H9 (cell line): ENCODE data around the gene NDUFAB1. TPM values are rescaled to one million over a fixed set of nuclear protein-coding genes. Genes with fewer than 3 reads are reported as not detected.

Source experiments
- DNase-seq: peaks from one replicate; pipeline ENCODE4 v3.0.0-alpha.2; 2017
- H2AFZ ChIP-seq: one replicate; pipeline ENCODE4 v1.6.1; 2013; ENCODE audit warnings: mild to moderate bottlenecking, low read length, control low read depth, moderate library complexity
- H2AK5ac ChIP-seq: 2 replicates; pipeline ENCODE4 v1.6.1; 2013; ENCODE audit warnings: low read length, control low read depth, mixed read lengths; ENCODE audit not compliant: insufficient read length
- H2BK120ac ChIP-seq: one replicate; pipeline ENCODE4 v1.6.1; 2013; ENCODE audit warnings: low read depth, mild to moderate bottlenecking, low read length, control low read depth, inconsistent platforms; ENCODE audit not compliant: poor library complexity, severe bottlenecking
- H2BK12ac ChIP-seq: 2 replicates; pipeline ENCODE4 v1.6.1; 2013; ENCODE audit warnings: low read length, control low read depth, mixed read lengths, low read depth; ENCODE audit not compliant: insufficient read length
- H2BK15ac ChIP-seq: 2 replicates; pipeline ENCODE4 v1.6.1; 2013; ENCODE audit warnings: low read depth, low read length, control low read depth
- H2BK20ac ChIP-seq: one replicate; pipeline ENCODE4 v1.6.1; 2013; ENCODE audit warnings: low read depth, mild to moderate bottlenecking, low read length, control low read depth, inconsistent platforms; ENCODE audit not compliant: poor library complexity, severe bottlenecking
- H2BK5ac ChIP-seq: 2 replicates; pipeline ENCODE4 v1.6.1; 2013; ENCODE audit warnings: low read length, control low read depth, mixed read lengths; ENCODE audit not compliant: insufficient read length
- H3K14ac ChIP-seq: 2 replicates; pipeline ENCODE4 v1.6.1; 2013; ENCODE audit warnings: low read length, control low read depth; ENCODE audit not compliant: insufficient read depth
- H3K18ac ChIP-seq: 2 replicates; pipeline ENCODE4 v1.6.1; 2013; ENCODE audit warnings: low read depth, mild to moderate bottlenecking, mixed read lengths, low read length, control low read depth; ENCODE audit not compliant: insufficient read length
- H3K23ac ChIP-seq: 2 replicates; pipeline ENCODE4 v1.6.1; 2013; ENCODE audit warnings: low read length, control low read depth, mixed read lengths, low read depth; ENCODE audit not compliant: insufficient read length
- H3K23me2 ChIP-seq: 2 replicates; pipeline ENCODE4 v1.6.1; 2013; ENCODE audit warnings: low read depth, mild to moderate bottlenecking, mixed read lengths, low read length, control low read depth; ENCODE audit not compliant: insufficient read length, poor library complexity, severe bottlenecking
- H3K27ac ChIP-seq: 2 replicates; pipeline ENCODE4 v1.5.1; 2013; ENCODE audit warnings: low read length, control low read depth, mixed read lengths, low read depth; ENCODE audit not compliant: insufficient read length
- H3K27me3 ChIP-seq: 2 replicates; pipeline ENCODE4 v1.6.1; 2013; ENCODE audit warnings: low read length, control low read depth, inconsistent platforms; ENCODE audit not compliant: insufficient read depth
- H3K4ac ChIP-seq: 2 replicates; pipeline ENCODE4 v1.6.1; 2013; ENCODE audit warnings: low read depth, mild to moderate bottlenecking, control low read depth, inconsistent platforms, low read length, moderate library complexity
- H3K4me1 ChIP-seq: 2 replicates; pipeline ENCODE4 v1.6.1; 2013; ENCODE audit warnings: low read length, control low read depth, inconsistent platforms; ENCODE audit not compliant: insufficient read depth
- H3K4me2 ChIP-seq: 2 replicates; pipeline ENCODE4 v1.6.1; 2013; ENCODE audit warnings: low read length, control low read depth, mixed read lengths; ENCODE audit not compliant: insufficient read length, insufficient read depth
- H3K56ac ChIP-seq: 2 replicates; pipeline ENCODE4 v1.6.1; 2013; ENCODE audit warnings: low read depth, mild to moderate bottlenecking, mixed read lengths, low read length, control low read depth; ENCODE audit not compliant: insufficient read length
- H3K79me1 ChIP-seq: 2 replicates; pipeline ENCODE4 v1.6.1; 2013; ENCODE audit warnings: low read depth, mild to moderate bottlenecking, moderate library complexity, low read length, control low read depth, inconsistent platforms; ENCODE audit not compliant: insufficient read depth, poor library complexity, severe bottlenecking
- H3K79me2 ChIP-seq: 2 replicates; pipeline ENCODE4 v1.6.1; 2013; ENCODE audit warnings: low read length, control low read depth, inconsistent platforms; ENCODE audit not compliant: insufficient read depth
- H3K9ac ChIP-seq: 2 replicates; pipeline ENCODE4 v1.6.1; 2013; ENCODE audit warnings: low read length, control low read depth, mixed read lengths; ENCODE audit not compliant: insufficient read length; ENCODE audit errors: extremely low read depth
- H3K9me3 ChIP-seq: one replicate; pipeline ENCODE4 v1.6.1; 2013; ENCODE audit warnings: low read depth, low read length, inconsistent platforms; ENCODE audit not compliant: control insufficient read depth
- H3T11ph ChIP-seq: one replicate; pipeline ENCODE4 v1.6.1; 2013; ENCODE audit warnings: mild to moderate bottlenecking, low read length, control low read depth, inconsistent platforms
- H4K20me1 ChIP-seq: one replicate; pipeline ENCODE4 v1.6.1; 2013; ENCODE audit not compliant: control insufficient read depth, insufficient read length, insufficient read depth
- H4K5ac ChIP-seq: 2 replicates; pipeline ENCODE4 v1.6.1; 2013; ENCODE audit warnings: low read depth, mild to moderate bottlenecking, mixed read lengths, low read length, control low read depth; ENCODE audit not compliant: insufficient read length
- H4K8ac ChIP-seq: replicated peaks from 2 replicates; pipeline ENCODE4 v1.6.1; 2013; ENCODE audit warnings: low read length, control low read depth, mixed read lengths, low read depth; ENCODE audit not compliant: insufficient read length
- H4K91ac ChIP-seq: 2 replicates; pipeline ENCODE4 v1.6.1; 2013; ENCODE audit warnings: low read depth, mild to moderate bottlenecking, moderate library complexity, mixed read lengths, low read length, control low read depth; ENCODE audit not compliant: insufficient read length
- H3K27ac Mint-ChIP-seq, 3 experiments: 2 replicates in 2 of 3; 3 replicates in 1 of 3; pipeline ENCODE4 v1.8.0; 2020 to 2021; ENCODE audit warnings: mixed read lengths in 3 of 3, mild to moderate bottlenecking in 1 of 3, moderate library complexity in 1 of 3
- H3K27me3 Mint-ChIP-seq: 2 replicates; pipeline ENCODE4 v1.8.0; 2021; ENCODE audit warnings: low read depth, mild to moderate bottlenecking, moderate library complexity, mixed read lengths
- H3K36me3 Mint-ChIP-seq, 3 experiments: 2 replicates in 2 of 3; 3 replicates in 1 of 3; pipeline ENCODE4 v1.8.0; 2020 to 2021; ENCODE audit warnings: low read depth in 3 of 3, mixed read lengths in 3 of 3; ENCODE audit not compliant: insufficient read depth in 1 of 3
- H3K4me1 Mint-ChIP-seq, 2 experiments: 2 replicates each; pipeline ENCODE4 v1.8.0; 2020; ENCODE audit warnings: mixed read lengths in 2 of 2
- H3K4me3 Mint-ChIP-seq, 2 experiments: 2 replicates in 1 of 2; 3 replicates in 1 of 2; pipeline ENCODE4 v1.8.0; 2020 to 2021; ENCODE audit warnings: mild to moderate bottlenecking in 2 of 2, mixed read lengths in 2 of 2, moderate library complexity in 1 of 2
- H3K9me3 Mint-ChIP-seq, 2 experiments: 2 replicates in 1 of 2; 3 replicates in 1 of 2; pipeline ENCODE4 v1.8.0; 2020; ENCODE audit warnings: mild to moderate bottlenecking in 2 of 2, mixed read lengths in 2 of 2, moderate library complexity in 1 of 2
- CTCF ChIP-seq: fragments of 200-600 bp; sonication (generic); conservative IDR thresholded peaks from 3 replicates; pipeline ENCODE4 v1.8.0; 2021; ENCODE audit warnings: antibody characterized with exemption, mild to moderate bottlenecking
- WGBS: extraction: QIAGEN DNeasy Blood & Tissue Kit; methylation state at CpG from one replicate; pipeline ENCODE4 v1.1.7; 2013; ENCODE audit warnings: missing lambda C conversion rate, low lambda C conversion rate, mixed read lengths; ENCODE audit not compliant: insufficient read length; ENCODE audit errors: extremely low coverage; 5-methylcytosine and 5-hydroxymethylcytosine counted together
- total RNA-seq: library from RNA; stranded (reverse); gene quantifications from 2 replicates; pipeline ENCODE4 v1.2.1, GENCODE V29; 2021

NDUFAB1 gene
- total RNA-seq, 1 experiment from 2014 or later = 192 TPM

- Histone ChIP-seq H3K27me3 (no peaks in the 10 kb centered on the region), H3K18ac (no peak overlapping the region), H3K27ac (no peak overlapping the region), H3K4me1 (no peaks in the 10 kb centered on the region), H2AFZ (no peak overlapping the region), H3K9me3 (no peaks in the 10 kb centered on the region), H4K5ac (no peak overlapping the region), H3K4ac (no peak overlapping the region), H3K79me1 (no peaks in the 10 kb centered on the region), H2BK120ac (no peak overlapping the region), H3K23ac (no peak overlapping the region), H3K79me2 (no peaks in the 10 kb centered on the region), H4K8ac (no peak overlapping the region), H2BK12ac (no peak overlapping the region), H3K9ac (no peak overlapping the region), H3K56ac (no peak overlapping the region), H3T11ph (no peak overlapping the region), H2AK5ac (no peak overlapping the region), H4K91ac (no peak overlapping the region), H3K14ac (no peak overlapping the region), H4K20me1 (no peaks in the 10 kb centered on the region), H3K23me2 (no peaks in the 10 kb centered on the region), H2BK20ac (no peak overlapping the region), H3K4me2 (no peak overlapping the region), H2BK5ac (no peak overlapping the region), H2BK15ac (no peak overlapping the region)
- Mint-ChIP-seq H3K4me1 (no peaks in the 10 kb centered on the region), H3K9me3 (no peaks in the 10 kb centered on the region), H3K27ac (no peak overlapping the region), H3K36me3 (peaks cover 13 to 60% (median 35%) of the 10 kb centered on the region in 3 experiments; a peak in 6 of 7 replicates), H3K4me3 (no peak overlapping the region), H3K27me3 (no peaks in the 10 kb centered on the region)
- DNase-seq = no peak
- WGBS = no CpG with 5 or more reads among the region's 4 CpGs
- TF ChIP-seq CTCF = no peak
Observed at GRCh38 chr16:23608194-23608593, 12.1 kb upstream of the NDUFAB1 start.
